ENCODE measurements around the gene GHITM.
"Not testable (repeated sequence)": the region's sequence is repeated elsewhere in the genome, so short reads cannot be mapped to it uniquely, and the experiment has no call there.

Gene GHITM

DNA sequence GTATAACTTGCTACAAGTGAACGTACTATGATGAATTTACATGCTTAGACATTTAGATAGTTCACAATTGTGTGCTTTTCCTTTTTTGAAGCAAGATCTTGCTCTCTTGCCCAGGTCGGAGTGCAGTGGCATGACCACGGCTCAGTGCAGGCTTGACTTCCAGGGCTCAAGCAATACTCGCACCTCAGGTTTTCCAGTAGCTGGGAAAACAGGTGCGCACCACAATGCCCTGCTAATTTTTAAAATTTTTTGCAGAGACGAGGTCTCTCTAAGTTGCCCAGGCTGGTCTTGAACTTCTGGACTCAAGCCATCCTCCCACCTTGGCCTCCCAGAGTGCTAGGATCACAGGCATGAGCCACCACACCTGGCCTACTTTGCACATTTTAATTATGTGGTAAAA lies 36.1 kb downstream of the GHITM start:
- in situ Hi-C loops (cut with MboI; ENCODE audit: low sequenced_read_pairs), result no loop called here

DNA sequence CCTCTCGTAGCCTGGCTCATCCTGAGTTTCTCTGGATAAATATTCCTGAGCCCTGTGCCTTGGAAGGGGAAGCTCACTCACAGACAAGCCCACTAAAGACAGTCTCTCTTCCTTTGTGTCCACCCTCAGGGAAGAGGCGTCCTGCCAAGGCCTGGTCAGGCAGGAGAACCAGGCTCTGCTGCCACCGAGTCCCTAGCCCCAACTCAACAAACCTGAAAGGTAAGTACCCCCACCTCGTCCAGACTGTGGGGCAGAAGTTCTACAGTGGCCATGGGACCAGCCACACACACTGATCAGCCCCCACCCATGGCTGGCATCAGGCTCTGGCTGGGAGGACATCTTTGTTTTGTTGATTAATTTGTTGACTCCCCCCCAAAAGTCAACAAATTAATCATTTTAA lies 37.0 kb downstream of the GHITM start:
- in situ Hi-C loops (cut with MboI; ENCODE audit: low sequenced_read_pairs), result no loop called here

DNA sequence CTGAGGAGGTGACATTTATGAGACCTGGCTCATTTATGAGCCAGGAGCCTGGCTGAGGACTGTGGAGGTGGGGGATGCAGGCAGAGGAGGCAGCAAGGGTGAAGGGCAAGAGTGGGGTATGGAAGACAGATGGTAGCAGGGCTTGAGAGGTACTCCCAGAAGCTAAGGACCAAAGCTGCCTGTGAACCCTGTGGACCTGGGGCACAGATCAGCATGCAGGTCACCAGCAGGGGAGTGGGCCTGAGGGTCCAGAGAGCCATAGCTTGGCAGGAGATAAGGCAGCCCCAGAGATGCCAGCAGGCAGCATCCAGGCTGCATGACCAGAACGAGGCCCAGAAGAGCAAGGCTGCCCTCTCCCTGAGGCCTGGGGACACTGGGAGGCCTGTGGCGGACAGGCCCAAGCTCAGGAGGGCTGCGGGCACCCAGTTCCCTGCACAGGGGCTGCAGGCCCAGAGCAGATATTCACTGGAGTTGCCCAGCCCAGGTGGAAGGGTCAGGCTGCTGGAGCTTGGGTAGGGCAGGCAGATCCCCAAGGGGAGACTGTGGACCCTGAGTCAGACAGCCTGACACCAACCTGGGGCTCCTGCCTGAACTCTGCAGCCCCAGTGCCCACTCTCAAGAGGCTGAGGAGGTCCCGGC lies 37.6 kb downstream of the GHITM start:
- in situ Hi-C loops (cut with MboI; ENCODE audit: low sequenced_read_pairs), result no loop called here

DNA sequence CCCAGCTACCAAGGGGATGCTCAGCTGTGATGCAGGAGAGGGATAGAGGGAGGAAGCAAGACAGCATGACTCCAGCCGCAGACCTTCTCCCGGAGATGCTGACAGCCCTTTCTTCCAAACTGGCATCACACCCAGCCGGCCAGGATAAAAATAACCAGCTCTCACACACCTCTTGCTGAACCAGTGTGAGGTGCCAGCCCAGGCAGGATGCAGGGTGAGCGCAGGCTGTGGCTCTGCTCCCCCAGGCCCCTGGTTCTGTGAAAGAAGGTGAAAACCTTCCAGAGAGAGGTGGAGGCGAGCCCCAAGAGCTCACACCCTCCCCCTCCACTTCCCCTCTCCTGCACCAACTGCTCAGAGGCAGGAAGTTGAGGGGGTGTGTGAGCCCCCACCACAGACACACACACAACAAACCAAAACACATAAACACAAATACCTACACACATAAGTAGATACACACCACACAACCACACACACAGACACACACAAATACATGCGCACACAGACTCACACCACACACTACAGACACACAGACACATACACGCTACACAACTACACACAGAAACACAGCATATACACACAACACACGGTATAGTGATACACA lies 38.3 kb downstream of the GHITM start:
- in situ Hi-C loops (cut with MboI; ENCODE audit: low sequenced_read_pairs), result no loop called here

DNA sequence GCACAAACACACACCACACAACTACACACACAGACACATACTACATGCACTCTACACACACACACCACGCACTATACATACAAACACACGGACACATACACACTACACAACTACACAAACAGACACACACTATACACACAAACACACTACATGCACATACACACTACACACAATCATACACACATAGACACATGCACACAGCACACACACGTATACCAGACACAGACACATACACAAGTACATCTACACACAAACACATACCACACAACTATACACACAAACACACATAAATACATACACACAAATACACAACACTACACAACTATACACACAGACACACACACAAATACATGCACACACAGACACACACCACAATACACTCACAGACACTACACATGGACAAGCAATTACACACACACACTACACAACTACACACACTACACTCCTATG lies 38.9 kb downstream of the GHITM start:
- in situ Hi-C loops (cut with MboI; ENCODE audit: low sequenced_read_pairs), result no loop called here

DNA sequence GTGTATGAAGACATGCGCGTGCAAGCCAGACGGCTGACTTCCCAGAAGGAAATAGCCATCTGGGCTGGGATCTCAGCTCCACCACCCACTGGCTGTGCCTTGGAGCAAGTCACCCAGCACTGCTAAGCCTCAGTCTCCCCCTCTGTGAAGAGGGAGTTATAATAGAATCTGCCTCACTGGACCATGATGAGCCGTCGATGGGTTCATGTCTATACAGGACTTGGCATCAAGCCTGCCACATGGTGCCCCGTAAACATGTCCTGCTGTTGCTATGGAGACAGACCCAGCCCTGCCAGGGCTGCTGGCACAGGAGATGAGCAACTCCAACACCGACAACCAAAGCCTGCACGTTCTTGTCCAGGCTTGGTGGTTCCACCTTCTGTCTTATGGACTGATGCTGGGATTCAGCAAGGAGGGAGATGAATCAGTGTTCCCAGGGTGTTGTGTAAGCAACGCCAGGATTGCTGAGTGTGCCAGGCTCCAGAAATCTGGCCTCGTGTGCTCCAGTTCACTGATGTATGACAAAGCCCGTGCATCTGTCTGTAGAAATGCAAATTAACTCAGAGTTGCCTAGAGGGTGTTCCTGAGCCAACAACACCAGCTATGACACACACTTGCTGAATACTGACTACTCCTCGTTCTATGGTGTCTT lies 39.9 kb downstream of the GHITM start:
- in situ Hi-C loops (cut with MboI; ENCODE audit: low sequenced_read_pairs), result no loop called here

DNA sequence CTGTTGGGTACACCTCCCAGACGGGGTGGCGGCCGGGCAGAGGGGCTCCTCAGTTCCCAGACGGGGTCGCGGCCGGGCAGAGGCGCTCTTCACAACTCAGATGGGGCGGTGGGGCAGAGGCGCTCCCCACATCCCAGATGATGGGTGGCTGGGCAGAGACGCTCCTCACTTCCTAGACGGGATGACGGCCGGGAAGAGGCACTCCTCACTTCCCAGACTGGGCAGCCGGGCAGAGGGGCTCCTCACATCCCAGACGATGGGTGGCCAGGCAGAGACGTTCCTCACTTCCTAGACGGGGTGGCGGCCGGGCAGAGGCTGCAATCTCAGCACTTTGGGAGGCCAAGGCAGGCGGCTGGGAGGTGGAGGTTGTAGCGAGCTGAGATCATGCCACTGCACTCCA lies 41.1 kb downstream of the GHITM start:
- in situ Hi-C loops (cut with MboI; ENCODE audit: low sequenced_read_pairs), result not testable (repeated sequence)

DNA sequence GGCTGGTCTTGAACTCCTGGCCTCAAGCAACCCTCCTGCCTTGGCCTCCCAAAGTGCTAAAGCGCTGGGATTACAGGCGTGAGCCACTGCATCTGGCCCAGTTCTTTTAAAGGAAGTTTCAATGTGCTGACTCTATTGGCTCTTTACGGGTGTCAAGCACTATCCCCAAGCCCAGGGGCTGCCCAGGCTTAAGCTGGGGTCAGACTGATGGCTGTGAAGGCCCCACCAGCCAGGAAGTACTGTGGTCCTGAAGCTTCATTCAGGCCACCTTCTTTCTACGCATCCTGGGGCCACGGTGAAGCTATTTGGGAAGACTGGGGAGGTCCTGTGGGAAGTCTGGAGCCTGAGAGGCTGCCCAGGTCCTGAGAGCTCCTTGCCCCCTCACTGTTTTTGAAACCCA lies 42.3 kb downstream of the GHITM start:
- in situ Hi-C loops (cut with MboI; ENCODE audit: low sequenced_read_pairs), result no loop called here

DNA sequence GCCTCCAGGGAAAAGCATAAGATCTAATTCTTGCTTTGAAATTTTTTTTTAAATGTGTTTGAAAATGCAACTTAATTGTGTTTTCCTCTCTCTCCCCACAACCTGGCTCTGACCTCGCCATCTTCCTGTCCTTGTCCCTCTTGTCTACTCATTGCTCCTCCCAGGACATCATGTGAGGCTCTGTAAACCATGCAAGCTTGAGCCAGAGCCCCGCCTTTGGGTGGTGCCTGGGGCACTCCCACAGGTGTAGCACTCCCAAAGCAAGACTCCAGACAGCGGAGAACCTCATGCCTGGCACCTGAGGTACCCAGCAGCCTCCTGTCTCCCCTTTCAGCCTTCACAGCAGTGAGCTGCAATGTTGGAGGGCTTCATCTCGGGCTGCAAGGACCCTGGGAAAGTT lies 45.2 kb downstream of the GHITM start:
- in situ Hi-C loops (cut with MboI; ENCODE audit: low sequenced_read_pairs), result no loop called here

DNA sequence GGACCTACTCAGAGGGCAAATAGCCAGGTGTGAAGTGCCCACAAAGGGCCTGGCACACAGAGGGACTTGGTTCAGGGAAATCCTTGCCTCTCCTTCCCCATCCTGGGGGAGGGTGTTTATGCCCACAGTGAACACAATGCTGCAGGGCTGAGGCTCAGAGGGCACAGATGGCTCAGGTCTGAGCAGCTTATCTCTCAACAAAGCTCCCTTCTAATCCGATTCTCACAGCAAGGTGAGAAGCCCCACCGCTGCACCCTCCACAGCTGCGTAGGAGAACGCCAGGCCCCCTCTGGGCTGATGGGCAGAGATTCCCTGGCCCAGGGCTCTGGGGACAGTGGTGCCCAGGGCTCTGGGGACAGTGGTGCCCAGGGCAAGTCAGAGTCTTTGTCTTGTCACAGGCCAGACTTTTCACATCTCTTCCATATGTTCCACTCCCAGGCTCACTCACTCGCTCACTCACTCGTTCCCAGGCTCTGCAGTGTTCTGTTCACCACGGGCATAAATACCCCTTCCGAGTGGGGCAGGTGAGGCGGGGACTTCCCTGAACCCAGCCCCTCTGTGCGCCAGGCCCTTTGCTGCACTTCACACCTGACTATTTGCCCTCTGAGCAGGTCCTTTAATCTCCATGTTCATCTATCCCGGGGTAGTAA lies 46.3 kb downstream of the GHITM start:
- in situ Hi-C loops (cut with MboI; ENCODE audit: low sequenced_read_pairs), result no loop called here

DNA sequence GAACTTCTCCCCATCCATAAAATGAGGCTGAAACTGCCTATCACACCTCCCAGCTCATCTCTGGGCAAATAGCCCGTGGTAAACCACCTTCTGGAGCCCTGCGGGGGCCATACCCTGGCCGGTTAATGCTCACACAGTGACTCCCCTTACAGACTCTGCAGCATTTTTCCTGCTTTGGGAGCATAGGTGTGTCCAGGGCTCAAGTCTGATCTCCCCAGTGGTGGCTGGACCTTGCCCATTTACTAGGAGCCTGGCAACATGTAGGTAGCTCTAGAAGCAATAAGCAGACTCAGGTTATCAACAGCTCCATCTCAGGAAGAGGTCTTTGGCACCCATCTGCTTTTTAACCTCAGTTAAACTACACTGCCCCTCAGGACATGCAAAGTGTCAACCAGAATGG lies 49.5 kb downstream of the GHITM start:
- in situ Hi-C loops (cut with MboI; ENCODE audit: low sequenced_read_pairs), result no loop called here

DNA sequence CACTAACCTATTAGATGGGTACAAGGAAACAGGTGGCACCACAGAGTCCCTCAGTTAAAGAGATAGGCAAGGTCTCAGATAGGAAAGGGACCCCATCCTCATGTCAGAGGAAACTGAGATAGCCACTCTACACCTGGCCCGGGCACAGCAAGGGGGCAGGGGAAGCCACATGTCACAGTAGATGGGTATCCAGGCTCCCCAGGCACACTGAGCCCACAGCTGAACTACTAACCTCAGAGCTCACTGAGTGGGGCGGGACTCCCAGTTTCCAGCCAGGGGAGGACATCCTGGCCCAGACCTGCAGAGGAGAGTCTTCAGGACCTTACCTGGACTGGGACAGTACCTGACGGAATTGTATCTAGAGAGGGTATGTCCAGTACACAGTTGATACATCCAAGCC lies 51.3 kb downstream of the GHITM start:
- in situ Hi-C loops (cut with MboI; ENCODE audit: low sequenced_read_pairs), result no loop called here

DNA sequence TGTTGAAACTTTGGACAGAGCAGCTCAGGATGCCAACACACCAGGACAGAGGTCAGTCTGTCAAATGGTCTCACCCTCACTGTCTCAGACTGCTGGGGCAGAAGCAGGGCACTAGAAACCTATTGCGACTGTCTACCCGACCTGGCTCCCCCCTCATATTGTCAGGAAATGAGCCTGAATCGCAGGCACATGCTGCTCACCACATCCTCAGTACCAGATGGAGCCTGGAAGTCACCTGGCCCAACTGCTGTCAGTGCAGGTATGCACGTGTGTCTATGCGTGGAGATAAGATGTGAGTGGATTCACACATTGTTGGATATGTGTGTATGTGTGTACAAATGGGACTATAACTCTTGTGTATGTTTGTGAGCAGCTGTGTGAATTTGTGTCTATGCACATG lies 51.8 kb downstream of the GHITM start:
- in situ Hi-C loops (cut with MboI; ENCODE audit: low sequenced_read_pairs), result no loop called here

DNA sequence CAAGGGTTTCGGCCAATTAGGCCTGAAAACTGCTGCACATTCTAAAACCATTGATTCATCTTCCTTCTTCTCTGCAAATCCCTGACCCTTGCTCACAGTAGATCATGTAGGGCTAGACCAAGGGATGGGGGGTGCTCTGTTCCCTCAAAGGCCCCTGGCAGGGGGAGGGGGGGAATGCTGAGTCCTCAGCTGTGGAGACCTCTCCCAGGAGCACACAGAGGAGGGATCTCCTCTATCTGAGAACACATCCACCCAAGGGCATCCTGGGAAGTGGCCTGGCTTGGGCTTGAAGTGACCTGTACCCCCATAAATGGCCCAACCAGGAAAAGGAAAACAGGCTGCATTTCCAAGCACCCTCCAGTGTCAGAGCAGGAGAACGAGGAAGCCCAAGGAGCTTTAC lies 54.0 kb downstream of the GHITM start:
- in situ Hi-C loops (cut with MboI; ENCODE audit: low sequenced_read_pairs), result no loop called here

DNA sequence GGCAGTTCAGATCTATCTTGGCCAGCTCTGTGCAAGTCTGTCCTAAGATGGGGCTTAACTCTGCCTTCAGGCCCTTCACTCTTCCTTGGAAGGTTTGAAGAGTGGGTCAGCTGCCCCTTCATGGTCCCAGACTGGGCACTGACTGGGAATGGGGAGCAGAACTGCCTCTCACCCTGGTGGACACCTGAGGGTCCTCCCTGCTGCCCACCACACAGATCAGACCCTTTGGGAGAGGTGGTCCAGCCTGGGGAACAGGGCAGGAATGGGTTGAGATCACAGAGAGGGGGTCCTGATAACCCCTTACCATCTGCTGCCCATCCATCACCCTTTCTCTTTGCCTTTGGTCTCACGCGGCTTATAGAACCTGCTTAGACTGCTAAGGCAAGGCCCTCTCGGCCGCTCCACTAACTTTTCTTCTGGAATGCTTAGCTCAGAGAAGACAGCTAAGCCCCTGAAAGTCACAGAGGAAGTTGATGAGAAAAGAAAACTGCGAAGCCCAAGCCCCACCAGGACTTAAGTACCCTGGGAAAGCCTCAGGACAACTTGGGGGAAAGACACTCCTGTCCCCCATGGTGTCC lies 54.6 kb downstream of the GHITM start:
- in situ Hi-C loops (cut with MboI; ENCODE audit: low sequenced_read_pairs), result no loop called here

DNA sequence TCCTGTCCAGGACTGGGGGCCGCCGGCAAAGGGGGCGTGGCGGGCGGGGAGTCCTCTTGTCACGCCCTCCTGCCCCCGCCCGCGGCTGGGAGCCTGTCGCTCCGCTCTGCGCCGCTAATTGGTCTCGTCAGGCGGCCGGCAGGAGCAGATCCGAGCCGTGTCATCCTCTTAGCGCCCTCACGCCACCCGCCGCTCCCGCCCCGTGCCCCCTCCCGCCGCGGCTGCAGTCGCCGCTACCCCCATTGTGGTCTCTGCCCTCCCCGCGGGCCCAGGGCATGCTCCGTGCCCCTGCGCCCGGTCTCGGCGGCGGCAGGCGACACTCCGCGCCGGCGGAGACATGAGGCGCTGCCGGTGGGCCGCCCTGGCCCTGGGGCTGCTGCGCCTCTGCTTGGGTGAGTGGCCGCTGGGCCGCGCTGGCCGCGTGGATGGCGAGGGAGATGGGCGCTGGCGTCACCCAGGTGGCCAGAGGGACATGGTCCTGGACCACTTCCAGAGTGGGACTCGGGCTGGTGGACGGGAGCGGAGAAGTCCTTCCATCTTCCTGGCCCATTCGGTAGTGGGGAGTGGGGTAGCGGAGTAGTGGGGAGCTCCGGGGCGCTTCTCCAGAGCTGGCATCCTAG lies 55.2 kb downstream of the GHITM start, which contains the start of gene CDHR1:
Gene CDHR1 (plus strand): TSS at position 114 of the 620 bp plus-strand sequence. CDS start 224 bp downstream, at position 338.
- in situ Hi-C loops (cut with MboI; ENCODE audit: low sequenced_read_pairs), result no loop called here

DNA sequence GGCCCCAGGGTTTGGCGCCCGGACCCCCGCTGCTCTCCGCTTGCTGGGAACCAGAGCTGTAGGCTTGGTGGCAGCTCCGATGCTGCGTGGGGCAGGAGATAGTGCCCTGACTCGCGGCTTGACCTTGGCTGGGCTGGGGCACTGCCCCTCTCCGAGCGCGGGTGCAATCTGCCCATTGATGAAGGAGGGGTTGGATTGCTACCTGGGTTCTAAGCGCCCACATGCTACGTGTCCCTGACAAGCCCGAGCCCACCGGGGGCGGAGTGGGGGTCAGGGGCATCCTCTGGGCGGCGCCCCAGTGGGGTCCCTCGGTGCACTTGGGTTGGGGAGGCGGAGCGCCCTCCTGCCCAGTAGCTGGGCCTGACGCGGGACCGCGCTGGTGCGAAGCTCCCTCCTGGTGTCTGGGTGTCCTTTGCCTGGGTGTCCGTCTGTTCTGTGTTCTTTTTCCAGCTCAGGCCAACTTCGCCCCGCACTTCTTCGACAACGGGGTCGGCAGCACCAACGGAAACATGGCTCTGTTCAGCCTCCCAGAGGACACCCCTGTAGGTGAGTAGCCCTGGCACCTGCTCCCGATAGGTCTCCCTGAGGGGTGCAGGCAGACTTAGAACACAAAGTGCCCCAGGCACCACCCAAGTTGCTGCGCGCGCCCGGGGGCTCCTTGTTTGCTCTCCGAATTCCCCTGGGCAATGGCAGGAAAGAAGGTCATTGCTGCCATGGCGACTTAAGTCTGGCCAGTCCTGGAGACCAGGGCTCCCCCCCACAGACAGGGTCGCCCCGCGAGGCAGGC lies 55.9 kb downstream of the GHITM start:
- in situ Hi-C loops (cut with MboI; ENCODE audit: low sequenced_read_pairs), result no loop called here

DNA sequence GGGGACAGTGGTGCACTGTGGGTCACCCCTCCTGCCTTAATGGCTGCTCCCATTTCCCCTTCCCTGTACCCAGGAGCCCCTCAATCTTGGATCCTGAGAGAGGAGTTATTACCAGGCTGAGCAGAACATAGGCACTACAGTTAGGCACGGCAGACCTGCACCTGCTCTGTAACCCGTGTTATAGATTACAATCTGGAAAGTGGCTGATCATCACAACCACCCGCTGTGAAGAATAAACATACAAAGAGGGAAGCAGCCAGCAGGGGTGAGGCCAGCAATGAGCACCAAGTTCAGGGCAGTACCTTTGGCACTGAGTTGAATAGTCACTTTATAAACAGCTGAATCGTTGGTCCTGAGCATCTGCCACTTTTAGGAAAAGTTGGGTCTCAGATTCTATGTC lies 56.8 kb downstream of the GHITM start:
- in situ Hi-C loops (cut with MboI; ENCODE audit: low sequenced_read_pairs), result no loop called here

DNA sequence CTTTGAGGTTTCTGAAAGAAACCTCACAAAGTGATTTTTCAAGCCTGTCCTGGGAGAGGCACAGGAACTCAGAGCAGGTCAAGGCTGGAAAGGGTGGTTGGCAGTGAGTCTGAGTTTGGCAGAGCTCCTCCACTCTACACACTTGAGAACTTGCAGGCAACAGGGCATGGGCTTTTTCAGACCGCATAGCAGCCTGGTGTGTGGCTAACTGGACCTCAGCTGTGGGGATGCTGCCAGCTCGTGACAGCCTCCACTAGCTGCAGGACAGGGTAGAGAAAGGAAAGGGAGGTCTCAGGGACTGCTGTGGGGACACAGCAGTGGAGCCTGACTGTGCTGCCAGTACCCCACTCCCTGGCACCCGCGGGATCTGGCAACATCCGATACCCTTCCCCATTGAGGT lies 57.6 kb downstream of the GHITM start:
- in situ Hi-C loops (cut with MboI; ENCODE audit: low sequenced_read_pairs), result no loop called here

DNA sequence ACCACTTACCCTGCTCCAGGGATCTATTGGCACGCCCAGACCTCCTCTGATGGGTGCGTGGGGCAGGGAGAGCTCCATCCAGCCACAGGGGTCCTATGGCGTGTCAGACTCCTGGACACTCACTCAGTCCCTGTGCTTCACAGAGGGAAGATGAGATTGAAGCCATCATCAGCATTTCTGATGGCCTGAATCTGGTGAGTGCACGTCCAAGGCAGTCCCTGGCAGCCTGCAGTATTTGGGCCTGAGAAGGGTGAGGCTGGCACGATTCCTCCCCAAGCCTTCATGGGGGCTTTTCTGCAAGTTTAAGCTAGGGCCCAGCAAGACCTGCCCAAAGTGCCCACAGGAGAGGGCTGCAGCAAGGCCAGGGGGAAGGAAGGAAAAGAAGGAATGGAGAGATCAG lies 58.3 kb downstream of the GHITM start:
- in situ Hi-C loops (cut with MboI; ENCODE audit: low sequenced_read_pairs), result no loop called here
